ENCODE data around the gene CENPF.
"Not testable (repeated sequence)": the region's sequence is repeated elsewhere in the genome, so short reads cannot be mapped to it uniquely, and the experiment has no call there.

GRCh38 chr1:214675524-214675923, 72.5 kb downstream of the CENPF start:
- TF ChIP-seq CTCF (IDR thresholded peaks at IDR 0.05); ZFX (IDR thresholded peaks at IDR 0.05; ENCODE audit: borderline replicate concordance): not testable (repeated sequence)
